Activated T-helper 9 cell treated with anti-CD3 and anti-CD28 coated beads, Interleukin-2, amount 50 U/mL, for 16 hours (primary cell): ENCODE measurements around the gene CCDC171.
"Not testable (repeated sequence)": the region's sequence is repeated elsewhere in the genome, so short reads cannot be mapped to it uniquely, and the experiment has no call there.

Experiments
- DNase-seq: peaks from one replicate; pipeline ENCODE4 v3.0.0-alpha.2; 2020; ENCODE audit warnings: low read depth

The CCDC171 gene

GRCh38 chr9:15552636-15553527 lies at the start of gene CCDC171:
Gene CCDC171, plus strand, starts transcription at chr9:15553043. Its CDS starts 11,046 bp downstream, at chr9:15564089.
- DNase-seq = peak; percentile 78

GRCh38 chr9:15505921-15506320 lies 46.9 kb upstream of the CCDC171 start:
- DNase-seq = no peak

- peak; percentile 61 for DNase-seq
These were observed 42.7 kb upstream of the CCDC171 start for GRCh38 chr9:15509931-15510788.

GRCh38 chr9:15510789-15511575 lies 41.9 kb upstream of the CCDC171 start, which contains the start of gene PSIP1:
Gene PSIP1, minus strand, starts transcription at chr9:15510970. Its CDS starts 782 bp downstream, at chr9:15510188.
- peak; percentile 81 for DNase-seq

GRCh38 chr9:15512204-15512603 lies 40.6 kb upstream of the CCDC171 start:
- DNase-seq = no peak

GRCh38 chr9:15512889-15513288 lies 40.0 kb upstream of the CCDC171 start:
- no peak for DNase-seq

- DNase-seq = no peak
These were observed 39.5 kb upstream of the CCDC171 start for GRCh38 chr9:15513335-15513734.

- DNase-seq = no peak
These were observed 33.0 kb upstream of the CCDC171 start for GRCh38 chr9:15519831-15520230.

- no peak for DNase-seq
These were observed 31.6 kb upstream of the CCDC171 start for GRCh38 chr9:15521254-15521653.

- DNase-seq = no peak
These were observed 30.6 kb upstream of the CCDC171 start for GRCh38 chr9:15522130-15522755.

- DNase-seq = no peak
These were observed 27.9 kb upstream of the CCDC171 start for GRCh38 chr9:15524845-15525455.

- no peak for DNase-seq
These were observed 26.9 kb upstream of the CCDC171 start for GRCh38 chr9:15525958-15526357.

- not testable (repeated sequence) for DNase-seq
These were observed 25.8 kb upstream of the CCDC171 start for GRCh38 chr9:15527035-15527434.

- DNase-seq = no peak
These were observed 23.1 kb upstream of the CCDC171 start for GRCh38 chr9:15529566-15530324.

GRCh38 chr9:15531380-15531779 lies 21.5 kb upstream of the CCDC171 start:
- no peak for DNase-seq

GRCh38 chr9:15541872-15542271 lies 11.0 kb upstream of the CCDC171 start:
- DNase-seq = no peak

- DNase-seq = no peak
These were observed 10.2 kb upstream of the CCDC171 start for GRCh38 chr9:15542624-15543023.

GRCh38 chr9:15543047-15543813 lies 9.6 kb upstream of the CCDC171 start:
- no peak for DNase-seq

- DNase-seq = no peak
These were observed 3.2 kb upstream of the CCDC171 start for GRCh38 chr9:15549611-15550010.

GRCh38 chr9:15553528-15553898 lies 670 bp downstream of the CCDC171 start:
- DNase-seq = no peak
